HG03196 (cell line): ENCODE results near the gene FUT8.

Experiments
- ATAC-seq: cut with Tn5 transposase; IDR thresholded peaks from one replicate; pipeline ENCODE4 v1.9.1; 2021; ENCODE audit not compliant: unreplicated experiment

The FUT8 gene

GRCh38 chr14:65769151-65769550 is 356.6 kb downstream of the FUT8 start:
- ATAC-seq = no peak

- ATAC-seq = no peak
These were observed 358.2 kb downstream of the FUT8 start for GRCh38 chr14:65770681-65771080.

GRCh38 chr14:65771271-65771670 is 358.7 kb downstream of the FUT8 start:
- no peak for ATAC-seq

- no peak for ATAC-seq
These were observed 359.9 kb downstream of the FUT8 start for GRCh38 chr14:65772466-65772865.

- ATAC-seq = no peak
These were observed 360.5 kb downstream of the FUT8 start for GRCh38 chr14:65772921-65773574.

DNA sequence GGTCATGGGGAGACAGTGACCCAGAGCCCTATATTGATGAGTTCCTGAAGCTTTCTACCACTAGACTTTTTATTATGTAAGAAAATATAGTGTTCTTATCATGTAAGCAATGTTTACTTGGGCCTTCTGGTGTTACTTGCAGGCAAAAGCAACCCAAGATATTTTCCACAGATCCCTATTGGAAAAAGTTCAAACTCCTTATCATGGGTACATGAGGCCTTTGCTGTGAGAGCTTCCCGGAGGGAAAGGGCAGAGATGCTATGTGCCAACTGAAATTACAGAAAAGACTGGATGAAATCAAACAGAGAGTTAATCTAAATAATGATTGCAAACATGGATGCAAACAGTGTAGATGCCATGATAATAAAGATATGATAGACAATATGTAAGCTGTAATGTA is 361.5 kb downstream of the FUT8 start:
- no peak for ATAC-seq

GRCh38 chr14:65776193-65776852 is 363.8 kb downstream of the FUT8 start:
- ATAC-seq = no peak

- ATAC-seq = no peak
These were observed 368.0 kb downstream of the FUT8 start for GRCh38 chr14:65780566-65780965.

GRCh38 chr14:65783101-65783500 is 370.6 kb downstream of the FUT8 start:
- ATAC-seq = no peak

- no peak for ATAC-seq
These were observed 371.0 kb downstream of the FUT8 start for GRCh38 chr14:65783576-65783975.

GRCh38 chr14:65784574-65784973 is 372.0 kb downstream of the FUT8 start:
- ATAC-seq = no peak

- no peak for ATAC-seq
These were observed 374.9 kb downstream of the FUT8 start for GRCh38 chr14:65787461-65787860.

GRCh38 chr14:65788876-65789275 is 376.3 kb downstream of the FUT8 start:
- no peak for ATAC-seq

DNA sequence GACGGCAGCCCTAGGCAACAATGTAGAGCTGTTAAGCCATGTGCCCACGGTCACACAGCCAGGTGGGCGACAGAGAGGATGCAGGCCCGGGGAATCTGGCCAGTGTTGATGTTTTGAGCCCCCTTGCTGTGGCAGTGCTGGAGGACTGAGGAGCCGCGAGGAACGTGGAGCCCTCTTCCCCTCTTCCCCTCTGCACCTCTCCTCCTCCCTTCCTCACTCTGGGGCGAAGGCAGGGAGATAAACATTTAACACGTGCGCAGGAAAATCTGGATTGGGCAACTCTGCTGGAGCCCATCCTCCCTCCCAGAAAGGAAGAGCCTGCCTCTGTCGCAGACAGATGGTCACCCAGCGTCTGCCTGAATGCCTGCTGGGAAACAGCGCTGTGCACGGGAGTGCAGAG is 376.8 kb downstream of the FUT8 start:
- ATAC-seq = no peak

DNA sequence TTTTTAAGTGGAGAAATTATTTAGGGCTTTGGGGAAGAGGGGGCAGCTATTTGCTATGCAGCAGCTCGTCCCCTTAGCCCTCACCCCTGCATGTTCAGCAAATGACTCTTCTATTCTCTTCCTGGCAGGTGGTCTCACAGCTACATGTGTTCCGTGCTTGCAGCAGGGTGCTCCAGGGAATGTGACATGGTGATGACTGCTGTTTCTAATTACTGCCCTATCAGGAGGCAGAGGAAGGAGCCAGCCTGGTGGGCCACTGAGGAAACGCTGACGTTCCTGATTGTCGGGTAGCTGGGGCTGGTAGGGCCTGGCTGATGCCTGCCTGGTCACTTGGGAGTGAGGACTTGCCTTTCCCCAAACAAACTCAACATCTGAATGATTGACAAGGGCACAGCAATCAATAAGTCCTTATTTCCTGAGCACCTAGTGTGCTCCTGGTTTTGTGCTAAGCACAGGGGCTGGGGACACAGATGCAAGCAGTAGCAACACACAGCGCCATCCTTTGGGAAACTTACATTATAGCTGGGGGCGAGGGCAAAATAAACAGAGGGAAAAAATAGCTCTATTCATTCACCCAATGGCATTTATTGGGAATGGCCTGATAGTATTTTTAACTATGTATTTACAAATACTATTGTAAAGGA is 377.8 kb downstream of the FUT8 start:
- no peak for ATAC-seq

- ATAC-seq = no peak
These were observed 378.9 kb downstream of the FUT8 start for GRCh38 chr14:65791191-65791981.

GRCh38 chr14:65792208-65792905 is 379.8 kb downstream of the FUT8 start:
- no peak for ATAC-seq
